H9 (cell line): ENCODE results near the gene DAAM2. TPM values are rescaled to one million over a fixed set of nuclear protein-coding genes. Genes with fewer than 3 reads are reported as not detected.

ENCODE experiments used
- DNase-seq: peaks from one replicate; pipeline ENCODE4 v3.0.0-alpha.2; 2017
- H2AFZ ChIP-seq: one replicate; pipeline ENCODE4 v1.6.1; 2013; ENCODE audit warnings: mild to moderate bottlenecking, low read length, control low read depth, moderate library complexity
- H2AK5ac ChIP-seq: 2 replicates; pipeline ENCODE4 v1.6.1; 2013; ENCODE audit warnings: low read length, control low read depth, mixed read lengths; ENCODE audit not compliant: insufficient read length
- H2BK120ac ChIP-seq: one replicate; pipeline ENCODE4 v1.6.1; 2013; ENCODE audit warnings: low read depth, mild to moderate bottlenecking, low read length, control low read depth, inconsistent platforms; ENCODE audit not compliant: poor library complexity, severe bottlenecking
- H2BK12ac ChIP-seq: 2 replicates; pipeline ENCODE4 v1.6.1; 2013; ENCODE audit warnings: low read length, control low read depth, mixed read lengths, low read depth; ENCODE audit not compliant: insufficient read length
- H2BK15ac ChIP-seq: 2 replicates; pipeline ENCODE4 v1.6.1; 2013; ENCODE audit warnings: low read depth, low read length, control low read depth
- H2BK20ac ChIP-seq: one replicate; pipeline ENCODE4 v1.6.1; 2013; ENCODE audit warnings: low read depth, mild to moderate bottlenecking, low read length, control low read depth, inconsistent platforms; ENCODE audit not compliant: poor library complexity, severe bottlenecking
- H2BK5ac ChIP-seq: 2 replicates; pipeline ENCODE4 v1.6.1; 2013; ENCODE audit warnings: low read length, control low read depth, mixed read lengths; ENCODE audit not compliant: insufficient read length
- H3K14ac ChIP-seq: 2 replicates; pipeline ENCODE4 v1.6.1; 2013; ENCODE audit warnings: low read length, control low read depth; ENCODE audit not compliant: insufficient read depth
- H3K18ac ChIP-seq: 2 replicates; pipeline ENCODE4 v1.6.1; 2013; ENCODE audit warnings: low read depth, mild to moderate bottlenecking, mixed read lengths, low read length, control low read depth; ENCODE audit not compliant: insufficient read length
- H3K23ac ChIP-seq: 2 replicates; pipeline ENCODE4 v1.6.1; 2013; ENCODE audit warnings: low read length, control low read depth, mixed read lengths, low read depth; ENCODE audit not compliant: insufficient read length
- H3K23me2 ChIP-seq: 2 replicates; pipeline ENCODE4 v1.6.1; 2013; ENCODE audit warnings: low read depth, mild to moderate bottlenecking, mixed read lengths, low read length, control low read depth; ENCODE audit not compliant: insufficient read length, poor library complexity, severe bottlenecking
- H3K27ac ChIP-seq: 2 replicates; pipeline ENCODE4 v1.5.1; 2013; ENCODE audit warnings: low read length, control low read depth, mixed read lengths, low read depth; ENCODE audit not compliant: insufficient read length
- H3K27me3 ChIP-seq: 2 replicates; pipeline ENCODE4 v1.6.1; 2013; ENCODE audit warnings: low read length, control low read depth, inconsistent platforms; ENCODE audit not compliant: insufficient read depth
- H3K4ac ChIP-seq: 2 replicates; pipeline ENCODE4 v1.6.1; 2013; ENCODE audit warnings: low read depth, mild to moderate bottlenecking, control low read depth, inconsistent platforms, low read length, moderate library complexity
- H3K4me1 ChIP-seq: 2 replicates; pipeline ENCODE4 v1.6.1; 2013; ENCODE audit warnings: low read length, control low read depth, inconsistent platforms; ENCODE audit not compliant: insufficient read depth
- H3K4me2 ChIP-seq: 2 replicates; pipeline ENCODE4 v1.6.1; 2013; ENCODE audit warnings: low read length, control low read depth, mixed read lengths; ENCODE audit not compliant: insufficient read length, insufficient read depth
- H3K56ac ChIP-seq: 2 replicates; pipeline ENCODE4 v1.6.1; 2013; ENCODE audit warnings: low read depth, mild to moderate bottlenecking, mixed read lengths, low read length, control low read depth; ENCODE audit not compliant: insufficient read length
- H3K79me1 ChIP-seq: 2 replicates; pipeline ENCODE4 v1.6.1; 2013; ENCODE audit warnings: low read depth, mild to moderate bottlenecking, moderate library complexity, low read length, control low read depth, inconsistent platforms; ENCODE audit not compliant: insufficient read depth, poor library complexity, severe bottlenecking
- H3K79me2 ChIP-seq: 2 replicates; pipeline ENCODE4 v1.6.1; 2013; ENCODE audit warnings: low read length, control low read depth, inconsistent platforms; ENCODE audit not compliant: insufficient read depth
- H3K9ac ChIP-seq: 2 replicates; pipeline ENCODE4 v1.6.1; 2013; ENCODE audit warnings: low read length, control low read depth, mixed read lengths; ENCODE audit not compliant: insufficient read length; ENCODE audit errors: extremely low read depth
- H3K9me3 ChIP-seq: one replicate; pipeline ENCODE4 v1.6.1; 2013; ENCODE audit warnings: low read depth, low read length, inconsistent platforms; ENCODE audit not compliant: control insufficient read depth
- H3T11ph ChIP-seq: one replicate; pipeline ENCODE4 v1.6.1; 2013; ENCODE audit warnings: mild to moderate bottlenecking, low read length, control low read depth, inconsistent platforms
- H4K20me1 ChIP-seq: one replicate; pipeline ENCODE4 v1.6.1; 2013; ENCODE audit not compliant: control insufficient read depth, insufficient read length, insufficient read depth
- H4K5ac ChIP-seq: 2 replicates; pipeline ENCODE4 v1.6.1; 2013; ENCODE audit warnings: low read depth, mild to moderate bottlenecking, mixed read lengths, low read length, control low read depth; ENCODE audit not compliant: insufficient read length
- H4K8ac ChIP-seq: replicated peaks from 2 replicates; pipeline ENCODE4 v1.6.1; 2013; ENCODE audit warnings: low read length, control low read depth, mixed read lengths, low read depth; ENCODE audit not compliant: insufficient read length
- H4K91ac ChIP-seq: 2 replicates; pipeline ENCODE4 v1.6.1; 2013; ENCODE audit warnings: low read depth, mild to moderate bottlenecking, moderate library complexity, mixed read lengths, low read length, control low read depth; ENCODE audit not compliant: insufficient read length
- H3K27ac Mint-ChIP-seq, 3 experiments: 2 replicates in 2 of 3; 3 replicates in 1 of 3; pipeline ENCODE4 v1.8.0; 2020 to 2021; ENCODE audit warnings: mixed read lengths in 3 of 3, mild to moderate bottlenecking in 1 of 3, moderate library complexity in 1 of 3
- H3K27me3 Mint-ChIP-seq: 2 replicates; pipeline ENCODE4 v1.8.0; 2021; ENCODE audit warnings: low read depth, mild to moderate bottlenecking, moderate library complexity, mixed read lengths
- H3K36me3 Mint-ChIP-seq, 3 experiments: 2 replicates in 2 of 3; 3 replicates in 1 of 3; pipeline ENCODE4 v1.8.0; 2020 to 2021; ENCODE audit warnings: low read depth in 3 of 3, mixed read lengths in 3 of 3; ENCODE audit not compliant: insufficient read depth in 1 of 3
- H3K4me1 Mint-ChIP-seq, 2 experiments: 2 replicates each; pipeline ENCODE4 v1.8.0; 2020; ENCODE audit warnings: mixed read lengths in 2 of 2
- H3K4me3 Mint-ChIP-seq, 2 experiments: 2 replicates in 1 of 2; 3 replicates in 1 of 2; pipeline ENCODE4 v1.8.0; 2020 to 2021; ENCODE audit warnings: mild to moderate bottlenecking in 2 of 2, mixed read lengths in 2 of 2, moderate library complexity in 1 of 2
- H3K9me3 Mint-ChIP-seq, 2 experiments: 2 replicates in 1 of 2; 3 replicates in 1 of 2; pipeline ENCODE4 v1.8.0; 2020; ENCODE audit warnings: mild to moderate bottlenecking in 2 of 2, mixed read lengths in 2 of 2, moderate library complexity in 1 of 2
- CTCF ChIP-seq: fragments of 200-600 bp; sonication (generic); conservative IDR thresholded peaks from 3 replicates; pipeline ENCODE4 v1.8.0; 2021; ENCODE audit warnings: antibody characterized with exemption, mild to moderate bottlenecking
- WGBS: extraction: QIAGEN DNeasy Blood & Tissue Kit; methylation state at CpG from one replicate; pipeline ENCODE4 v1.1.7; 2013; ENCODE audit warnings: missing lambda C conversion rate, low lambda C conversion rate, mixed read lengths; ENCODE audit not compliant: insufficient read length; ENCODE audit errors: extremely low coverage; 5-methylcytosine and 5-hydroxymethylcytosine counted together
- total RNA-seq: library from RNA; stranded (reverse); gene quantifications from 2 replicates; pipeline ENCODE4 v1.2.1, GENCODE V29; 2021

The DAAM2 gene
- total RNA-seq, 1 experiment from 2014 or later, result 1.1 TPM

GRCh38 chr6:39902786-39903465 lies 110.8 kb downstream of the DAAM2 start:
- DNase-seq, result no peak
- no peak overlapping the region for H2BK15ac ChIP-seq
- no peak overlapping the region for H3K9ac ChIP-seq
- H3K4me1 ChIP-seq, result peaks cover 4% of the 10 kb centered on the region; the same call in 1 of the 2 replicates
- no peak overlapping the region for H2AFZ ChIP-seq
- H3K4me3 Mint-ChIP-seq, result no peak overlapping the region
- no peak overlapping the region for H4K5ac ChIP-seq
- TF ChIP-seq CTCF, result no peak
- no peak overlapping the region for H3K27ac ChIP-seq
- no peak overlapping the region for H4K8ac ChIP-seq
- peaks cover 4 to 5% of the 10 kb centered on the region in 2 experiments for H3K4me1 Mint-ChIP-seq
- no peaks in the 10 kb centered on the region; the same call in 1 of the 2 replicates for H3K27me3 ChIP-seq
- no peak overlapping the region for H2AK5ac ChIP-seq
- H3K79me2 ChIP-seq, result no peaks in the 10 kb centered on the region
- H3K36me3 Mint-ChIP-seq, result peaks cover 14 to 23% (median 17%) of the 10 kb centered on the region in 3 experiments
- WGBS, result no CpG with 5 or more reads among the region's 4 CpGs
- no peak overlapping the region for H3T11ph ChIP-seq
- no peaks in the 10 kb centered on the region for H4K20me1 ChIP-seq
- no peak overlapping the region for H3K4ac ChIP-seq
- H4K91ac ChIP-seq, result no peak overlapping the region
- H3K56ac ChIP-seq, result no peak overlapping the region
- H2BK20ac ChIP-seq, result no peak overlapping the region
- no peak overlapping the region for H3K18ac ChIP-seq
- H3K14ac ChIP-seq, result no peak overlapping the region
- H2BK5ac ChIP-seq, result no peak overlapping the region
- H3K27ac Mint-ChIP-seq, result no peak overlapping the region
- H3K79me1 ChIP-seq, result no peaks in the 10 kb centered on the region
- no peak overlapping the region for H2BK12ac ChIP-seq
- H3K4me2 ChIP-seq, result no peak overlapping the region
- no peaks in the 10 kb centered on the region for H3K23me2 ChIP-seq
- H3K9me3 ChIP-seq, result no peaks in the 10 kb centered on the region
- H3K9me3 Mint-ChIP-seq, result no peaks in the 10 kb centered on the region
- H2BK120ac ChIP-seq, result no peak overlapping the region
- H3K23ac ChIP-seq, result no peak overlapping the region
- H3K27me3 Mint-ChIP-seq, result peaks cover 4% of the 10 kb centered on the region
